ENCODE measurements around the gene EIF3L. TPM values are rescaled to one million over a fixed set of nuclear protein-coding genes. Genes with fewer than 3 reads are reported as not detected.

EIF3L gene
- total RNA-seq, 1 experiment from 2014 or later, result 739 TPM

DNA sequence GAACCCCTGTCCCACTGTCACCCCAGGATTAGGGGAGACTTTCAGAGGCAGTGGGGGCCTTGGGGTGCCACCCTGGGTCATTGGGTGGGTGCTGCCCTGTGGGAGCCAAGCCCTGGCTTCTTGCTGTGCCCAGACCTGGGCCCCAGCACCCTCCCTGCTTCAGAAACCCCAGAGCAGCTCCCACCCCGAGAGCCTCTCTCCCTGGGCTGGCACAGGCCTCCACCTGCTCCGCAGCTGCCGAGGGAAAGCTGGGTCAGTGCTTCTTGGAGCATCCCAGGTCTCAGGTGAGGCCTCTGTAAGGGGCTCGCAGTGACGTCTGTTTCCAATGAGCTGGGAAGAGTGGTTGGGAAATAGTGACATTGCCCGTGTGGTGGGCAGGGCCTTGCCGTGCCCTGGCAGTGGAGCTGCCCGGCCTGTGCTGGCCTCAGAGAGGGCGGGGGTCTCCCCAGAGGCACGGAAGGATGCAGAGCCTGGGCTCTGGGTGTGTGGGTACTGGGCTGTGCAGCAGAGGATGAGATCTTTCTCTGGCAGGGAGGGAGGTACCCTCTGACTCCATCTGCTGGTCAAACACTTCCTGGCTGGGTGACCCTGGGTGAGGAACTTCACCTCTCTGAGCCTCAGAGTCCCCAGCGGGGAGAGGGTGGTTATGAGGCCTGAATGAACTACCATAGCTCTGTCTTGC, 81.2 kb downstream of the EIF3L start:
- Histone ChIP-seq H3K4me1 (ENCODE audit: insufficient read depth, low read length) (no peaks in the 10 kb centered on the region), H2BK20ac (ENCODE audit: low read depth, low read length, poor library complexity, severe bottlenecking) (no peak overlapping the region), H3K27me3 (ENCODE audit: insufficient read depth, low read length) (no peaks in the 10 kb centered on the region), H3K79me2 (ENCODE audit: insufficient read depth, low read length) (no peaks in the 10 kb centered on the region), H3K79me1 (ENCODE audit: insufficient read depth, low read depth, low read length, poor library complexity, severe bottlenecking) (no peaks in the 10 kb centered on the region), H4K5ac (ENCODE audit: insufficient read length, low read depth, low read length) (no peak overlapping the region), H3K9ac (ENCODE audit: extremely low read depth, insufficient read length, low read length) (no peak overlapping the region), H4K8ac (replicated peaks; ENCODE audit: insufficient read length, low read depth, low read length) (no peak overlapping the region), H3T11ph (ENCODE audit: low read length) (no peak overlapping the region), H3K4me2 (ENCODE audit: insufficient read depth, insufficient read length, low read length) (no peak overlapping the region), H3K23me2 (ENCODE audit: insufficient read length, low read depth, low read length, poor library complexity, severe bottlenecking) (no peaks in the 10 kb centered on the region), H3K56ac (ENCODE audit: insufficient read length, low read depth, low read length) (no peak overlapping the region), H4K20me1 (ENCODE audit: control insufficient read depth, insufficient read depth, insufficient read length) (no peaks in the 10 kb centered on the region), H3K9me3 (ENCODE audit: control insufficient read depth, low read depth, low read length) (no peaks in the 10 kb centered on the region), H2AFZ (ENCODE audit: low read length) (no peak overlapping the region), H3K4ac (ENCODE audit: low read depth, low read length) (no peak overlapping the region), H2AK5ac (ENCODE audit: insufficient read length, low read length) (no peak overlapping the region), H3K23ac (ENCODE audit: insufficient read length, low read depth, low read length) (no peak overlapping the region), H3K14ac (ENCODE audit: insufficient read depth, low read length) (no peak overlapping the region), H2BK15ac (ENCODE audit: low read depth, low read length) (no peak overlapping the region; the same call in 1 of the 2 replicates), H4K91ac (ENCODE audit: insufficient read length, low read depth, low read length) (no peak overlapping the region), H2BK12ac (ENCODE audit: insufficient read length, low read depth, low read length) (no peak overlapping the region), H3K27ac (ENCODE audit: insufficient read length, low read depth, low read length) (no peak overlapping the region), H2BK5ac (ENCODE audit: insufficient read length, low read length) (no peak overlapping the region), H3K18ac (ENCODE audit: insufficient read length, low read depth, low read length) (no peak overlapping the region), H2BK120ac (ENCODE audit: low read depth, low read length, poor library complexity, severe bottlenecking) (no peak overlapping the region)
- no peak overlapping the region for H3K27ac Mint-ChIP-seq
- H3K9me3 Mint-ChIP-seq, result no peaks in the 10 kb centered on the region
- DNase-seq, result peak; percentile 56
- WGBS (ENCODE audit: extremely low coverage, insufficient read length, low lambda C conversion rate), result no CpG with 5 or more reads among the region's 11 CpGs
- peaks cover 8 to 9% of the 10 kb centered on the region in 2 experiments for H3K4me1 Mint-ChIP-seq
- H3K36me3 Mint-ChIP-seq (ENCODE audit: insufficient read depth in 1 of 3, low read depth in 3 of 3), result peaks cover 0 to 58% (median 25%) of the 10 kb centered on the region in 3 experiments; a peak in 6 of 7 replicates
- H3K27me3 Mint-ChIP-seq (ENCODE audit: low read depth), result no peaks in the 10 kb centered on the region
- no peak overlapping the region for H3K4me3 Mint-ChIP-seq
- TF ChIP-seq, protein P1, sequence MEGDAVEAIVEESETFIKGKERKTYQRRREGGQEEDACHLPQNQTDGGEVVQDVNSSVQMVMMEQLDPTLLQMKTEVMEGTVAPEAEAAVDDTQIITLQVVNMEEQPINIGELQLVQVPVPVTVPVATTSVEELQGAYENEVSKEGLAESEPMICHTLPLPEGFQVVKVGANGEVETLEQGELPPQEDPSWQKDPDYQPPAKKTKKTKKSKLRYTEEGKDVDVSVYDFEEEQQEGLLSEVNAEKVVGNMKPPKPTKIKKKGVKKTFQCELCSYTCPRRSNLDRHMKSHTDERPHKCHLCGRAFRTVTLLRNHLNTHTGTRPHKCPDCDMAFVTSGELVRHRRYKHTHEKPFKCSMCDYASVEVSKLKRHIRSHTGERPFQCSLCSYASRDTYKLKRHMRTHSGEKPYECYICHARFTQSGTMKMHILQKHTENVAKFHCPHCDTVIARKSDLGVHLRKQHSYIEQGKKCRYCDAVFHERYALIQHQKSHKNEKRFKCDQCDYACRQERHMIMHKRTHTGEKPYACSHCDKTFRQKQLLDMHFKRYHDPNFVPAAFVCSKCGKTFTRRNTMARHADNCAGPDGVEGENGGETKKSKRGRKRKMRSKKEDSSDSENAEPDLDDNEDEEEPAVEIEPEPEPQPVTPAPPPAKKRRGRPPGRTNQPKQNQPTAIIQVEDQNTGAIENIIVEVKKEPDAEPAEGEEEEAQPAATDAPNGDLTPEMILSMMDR (conservative IDR thresholded peaks at IDR 0.05), result peak; percentile 59

Data from H9 (cell line).